Testis (tissue), 3 donors: Measurements from ENCODE around the gene TRPC1. TPM values are rescaled to one million over a fixed set of nuclear protein-coding genes. Genes with fewer than 3 reads are reported as not detected.

Experiments used
- DNase-seq: peaks from one replicate; pipeline ENCODE4 v3.0.0-alpha.2; 2019
- H3K27ac ChIP-seq, 2 donors: fragments of 200-600 bp; sonication (generic); one replicate each; pipeline ENCODE4 v1.5.1; 2019
- H3K27me3 ChIP-seq: fragments of 200-600 bp; sonication (generic); one replicate; pipeline ENCODE4 v1.5.1; 2019
- H3K36me3 ChIP-seq: fragments of 200-600 bp; sonication (generic); one replicate; pipeline ENCODE4 v1.5.1; 2017; ENCODE audit warnings: low read depth; ENCODE audit errors: missing control alignments
- H3K4me1 ChIP-seq: fragments of 200-600 bp; sonication (generic); one replicate; pipeline ENCODE4 v1.5.1; 2019
- H3K4me3 ChIP-seq, 2 donors: fragments of 200-600 bp; sonication (generic); one replicate each; pipeline ENCODE4 v1.5.1; 2017 to 2019
- H3K9me3 ChIP-seq: fragments of 200-600 bp; sonication (generic); one replicate; pipeline ENCODE4 v1.5.1; 2017
- POLR2A ChIP-seq: fragments of 450-650 bp; IDR thresholded peaks from one replicate; pipeline ENCODE4 v1.6.1; 2017; ENCODE audit warnings: antibody characterized with exemption, mild to moderate bottlenecking, moderate library complexity
- WGBS, 2 donors: methylation state at CpG; one replicate each; pipeline ENCODE4 v1.1.5; 2018; 5-methylcytosine and 5-hydroxymethylcytosine counted together
- intact Hi-C: fragments of 100-400 bp; cut with DNase I; formaldehyde crosslinking; loops from one replicate; pipeline ENCODE4 v1.15.1; 2023; ENCODE audit warnings: low total_unique reads
- polyA plus RNA-seq: library from polyadenylated mRNA; stranded (reverse); fragments of 350-450 nt; fragmentation: Illumina TruSeq; extraction: RNeasy Lipid Tissue Mini Kit (QIAGEN cat#74804); gene quantifications from one replicate; pipeline ENCODE4 v1.2.3, GENCODE V29; 2014; ENCODE audit warnings: low read depth, low replicate concordance; ENCODE audit not compliant: insufficient read depth
- total RNA-seq, 2 donors: library from RNA; depleted of rRNA; stranded (reverse); fragments of >200 nt; gene quantifications; one replicate each; pipeline ENCODE4 v1.2.3, GENCODE V29; 2016
- TF ChIP-seq, protein P1 (sequence below), 3 experiments: fragments of 450-650 bp in 2 of 3; fragments of 200-600 bp in 1 of 3; sonication (generic) in 1 of 3; IDR thresholded peaks; one replicate each; pipeline ENCODE4 v1.5.1; 2016 to 2019; ENCODE audit warnings: antibody characterized with exemption in 3 of 3, mild to moderate bottlenecking in 2 of 3, moderate library complexity in 1 of 3

The TRPC1 gene
- total and polyA plus RNA-seq, 3 donors from 2014 or later = 9.2 to 24.8 (median 23.1) TPM

DNA sequence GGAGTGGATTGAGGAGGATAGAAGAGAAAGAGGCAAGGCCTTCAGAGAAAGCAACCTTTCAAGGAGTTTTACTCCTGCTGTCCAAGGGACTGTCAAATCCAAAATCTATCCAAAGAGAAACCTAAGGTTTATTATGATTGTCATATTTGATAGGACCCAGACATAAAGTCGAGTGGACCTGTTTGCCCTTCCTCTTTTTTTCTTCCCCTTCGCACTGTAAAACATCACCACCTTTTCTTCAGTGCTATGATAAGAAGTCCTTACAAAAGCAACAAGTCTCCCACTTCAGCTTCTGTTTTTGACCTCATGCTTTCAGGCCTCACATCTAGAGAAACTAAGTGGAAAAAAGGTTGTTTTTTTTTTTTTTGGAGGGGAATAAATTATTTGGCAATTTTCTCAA is 73.0 kb downstream of the TRPC1 start:
- TF ChIP-seq, protein P1, sequence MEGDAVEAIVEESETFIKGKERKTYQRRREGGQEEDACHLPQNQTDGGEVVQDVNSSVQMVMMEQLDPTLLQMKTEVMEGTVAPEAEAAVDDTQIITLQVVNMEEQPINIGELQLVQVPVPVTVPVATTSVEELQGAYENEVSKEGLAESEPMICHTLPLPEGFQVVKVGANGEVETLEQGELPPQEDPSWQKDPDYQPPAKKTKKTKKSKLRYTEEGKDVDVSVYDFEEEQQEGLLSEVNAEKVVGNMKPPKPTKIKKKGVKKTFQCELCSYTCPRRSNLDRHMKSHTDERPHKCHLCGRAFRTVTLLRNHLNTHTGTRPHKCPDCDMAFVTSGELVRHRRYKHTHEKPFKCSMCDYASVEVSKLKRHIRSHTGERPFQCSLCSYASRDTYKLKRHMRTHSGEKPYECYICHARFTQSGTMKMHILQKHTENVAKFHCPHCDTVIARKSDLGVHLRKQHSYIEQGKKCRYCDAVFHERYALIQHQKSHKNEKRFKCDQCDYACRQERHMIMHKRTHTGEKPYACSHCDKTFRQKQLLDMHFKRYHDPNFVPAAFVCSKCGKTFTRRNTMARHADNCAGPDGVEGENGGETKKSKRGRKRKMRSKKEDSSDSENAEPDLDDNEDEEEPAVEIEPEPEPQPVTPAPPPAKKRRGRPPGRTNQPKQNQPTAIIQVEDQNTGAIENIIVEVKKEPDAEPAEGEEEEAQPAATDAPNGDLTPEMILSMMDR (IDR thresholded peaks at IDR 0.05) = no peak
- no peak for TF ChIP-seq POLR2A
- Histone ChIP-seq H3K36me3 (no peaks in the 10 kb centered on the region), H3K9me3 (no peaks in the 10 kb centered on the region), H3K4me3 (no peak overlapping the region), H3K4me1 (no peaks in the 10 kb centered on the region), H3K27me3 (no peaks in the 10 kb centered on the region), H3K27ac (no peak overlapping the region)
- 82 to 84% methylated on average over 2 of the region's 2 CpGs for WGBS, 2 donors
- no peak for DNase-seq
- intact Hi-C loops = no loop called here

DNA sequence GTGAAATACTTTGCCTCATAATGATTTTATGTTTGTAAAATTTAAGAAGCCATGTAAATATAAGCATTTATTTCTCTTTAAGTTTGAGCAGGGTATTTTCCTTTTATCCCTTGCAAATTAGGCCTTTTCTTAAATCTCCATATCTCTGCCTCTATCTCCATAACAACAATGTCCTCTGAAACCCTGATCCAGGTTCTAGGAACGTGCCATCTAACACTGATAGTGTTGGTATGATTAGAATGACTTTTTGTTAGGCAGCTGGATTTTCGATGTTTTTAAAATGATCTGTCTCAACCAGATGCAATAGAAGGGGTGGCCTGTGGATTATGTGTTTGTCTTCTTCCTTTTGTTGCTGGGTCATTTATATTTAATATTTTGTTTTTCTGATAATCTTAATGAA is 77.9 kb downstream of the TRPC1 start:
- Histone ChIP-seq H3K27ac (no peak overlapping the region), H3K27me3 (no peaks in the 10 kb centered on the region), H3K4me1 (no peaks in the 10 kb centered on the region), H3K36me3 (no peaks in the 10 kb centered on the region), H3K9me3 (no peaks in the 10 kb centered on the region), H3K4me3 (no peak overlapping the region)
- 86% methylated on average over 2 of the region's 2 CpGs for WGBS, 2 donors
- no peak for TF ChIP-seq POLR2A
- TF ChIP-seq, protein P1 (IDR thresholded peaks at IDR 0.05) = no peak
- intact Hi-C loops = no loop called here
- DNase-seq = no peak

DNA sequence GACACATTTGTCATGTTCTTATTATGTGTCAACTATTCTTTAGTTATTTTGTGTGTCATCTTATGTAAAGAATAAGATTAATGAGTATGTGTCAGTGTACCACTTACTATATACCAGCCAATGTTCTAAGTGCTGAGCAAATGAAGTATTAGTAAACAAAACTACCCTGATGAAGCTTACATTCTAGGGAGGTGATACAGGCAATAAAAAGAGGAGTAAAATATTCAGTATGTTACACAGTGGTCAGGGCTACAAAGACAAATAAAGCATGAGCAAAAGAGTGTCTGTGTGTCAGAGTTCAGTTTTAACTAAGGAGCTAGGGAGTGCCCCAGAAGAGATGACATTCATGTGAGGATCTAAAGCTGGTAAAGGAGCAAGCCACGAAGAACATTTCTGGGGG is 79.1 kb downstream of the TRPC1 start:
- 71 to 77% methylated on average over 1 of the region's 1 CpG for WGBS, 2 donors
- TF ChIP-seq, protein P1 (IDR thresholded peaks at IDR 0.05) = no peak
- TF ChIP-seq POLR2A = no peak
- intact Hi-C loops = no loop called here

DNA sequence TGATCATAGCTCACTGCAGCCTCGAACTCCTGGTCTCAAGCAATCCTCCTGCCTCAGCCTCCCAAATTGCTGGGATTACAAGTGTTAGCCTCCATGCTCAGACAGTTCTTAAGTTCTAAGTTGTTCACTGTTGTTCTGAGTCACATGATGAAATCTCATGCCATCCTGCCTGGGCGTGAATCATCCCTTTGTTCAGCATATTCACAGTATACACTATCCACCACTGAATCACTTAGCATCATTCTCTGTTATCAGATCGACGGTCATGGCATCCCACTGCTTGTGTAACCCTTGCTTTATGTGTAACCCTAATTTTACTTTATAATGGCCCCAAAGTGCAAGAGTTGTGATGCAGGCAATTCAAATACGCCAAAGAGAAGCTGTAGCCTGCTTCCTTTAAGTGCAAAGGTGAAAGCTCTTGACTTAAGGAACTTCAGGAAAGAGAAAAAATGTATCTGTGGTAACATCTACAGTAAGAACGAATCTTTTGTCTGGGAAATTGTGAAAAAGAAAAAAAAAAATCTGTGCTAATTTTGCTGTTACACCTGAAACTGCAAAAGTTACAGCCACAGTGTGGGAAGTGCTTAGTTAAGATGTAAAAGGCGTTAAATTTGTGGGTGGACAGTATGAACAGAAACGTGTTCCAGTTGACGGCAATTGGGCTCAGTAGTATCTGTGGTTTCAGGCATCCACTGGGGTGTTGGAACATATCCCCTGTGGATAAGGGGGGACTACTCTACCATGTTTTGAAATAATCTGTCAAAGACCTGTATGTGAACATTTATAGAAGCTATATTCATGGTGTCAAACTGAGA is 84.5 kb downstream of the TRPC1 start:
- intact Hi-C loops = no loop called here
- Histone ChIP-seq H3K27ac (no peak overlapping the region), H3K27me3 (no peaks in the 10 kb centered on the region), H3K9me3 (no peaks in the 10 kb centered on the region), H3K4me1 (no peaks in the 10 kb centered on the region), H3K4me3 (no peak overlapping the region), H3K36me3 (no peaks in the 10 kb centered on the region)
- WGBS, 2 donors = 90% methylated on average over 9 of the region's 9 CpGs
- no peak for DNase-seq
- no peak for TF ChIP-seq POLR2A
- TF ChIP-seq, protein P1 (IDR thresholded peaks at IDR 0.05) = no peak

More for the DNA sequence above, 79.1 kb downstream of the TRPC1 start:
- Histone ChIP-seq H3K36me3 (no peaks in the 10 kb centered on the region), H3K27ac (no peak overlapping the region), H3K4me1 (no peaks in the 10 kb centered on the region), H3K9me3 (no peaks in the 10 kb centered on the region), H3K4me3 (no peak overlapping the region), H3K27me3 (no peaks in the 10 kb centered on the region)
- no peak for DNase-seq

DNA sequence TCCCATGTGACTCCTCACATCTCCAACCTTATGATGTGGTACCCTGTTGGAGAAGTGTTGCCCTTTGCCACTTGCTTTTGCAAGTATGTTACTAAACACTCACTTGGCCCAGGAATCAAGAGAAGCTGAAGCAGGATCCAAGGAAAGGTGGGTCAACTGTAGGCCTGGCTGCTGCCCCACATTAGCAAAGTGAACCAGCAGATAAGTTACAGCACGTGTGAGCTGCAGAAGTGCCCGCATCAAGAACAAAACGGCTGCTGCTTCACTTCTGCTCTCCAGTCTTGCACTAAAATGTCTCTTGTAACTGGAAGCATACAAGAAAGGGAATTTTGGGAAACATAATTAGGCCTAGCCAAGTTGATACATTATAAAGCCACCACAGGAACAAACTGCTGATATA is 85.4 kb downstream of the TRPC1 start:
- Histone ChIP-seq H3K9me3 (no peaks in the 10 kb centered on the region), H3K27ac (no peak overlapping the region), H3K27me3 (no peaks in the 10 kb centered on the region), H3K4me1 (no peaks in the 10 kb centered on the region), H3K36me3 (no peaks in the 10 kb centered on the region), H3K4me3 (no peak overlapping the region)
- intact Hi-C loops = no loop called here
- no peak for DNase-seq
- WGBS, 2 donors = 67 to 87% methylated on average over 3 of the region's 3 CpGs
- TF ChIP-seq, protein P1 (IDR thresholded peaks at IDR 0.05) = no peak
- TF ChIP-seq POLR2A = no peak
